Heart left ventricle (tissue), 16 donors: ENCODE measurements around the gene FLT3LG. TPM values are rescaled to one million over a fixed set of nuclear protein-coding genes. Genes with fewer than 3 reads are reported as not detected.

Source experiments
- ATAC-seq, 4 donors: fragments of 200-7000 bp; cut with Tn5 transposase; one replicate each; pipeline ENCODE4 v1.9.1; 2020 to 2022; ENCODE audit warnings: moderate library complexity in 4 of 4, mild to moderate bottlenecking in 3 of 4, moderate number of reproducible peaks in 1 of 4
- DNase-seq, 5 donors: peaks; one replicate each; pipeline ENCODE4 v3.0.0-alpha.2; 2020
- H3K27ac ChIP-seq, 12 donors: fragments of 200-600 bp; sonication (generic) in 4 of 12; one replicate each; pipeline versions ENCODE4 v1.5.0 to v1.8.0; 2016 to 2022; ENCODE audit warnings: mild to moderate bottlenecking in 2 of 12
- H3K27me3 ChIP-seq, 9 donors: fragments of 200-600 bp; sonication (generic) in 2 of 9; one replicate each; pipeline versions ENCODE4 v1.5.1 to v1.8.0; 2016 to 2022; ENCODE audit warnings: mild to moderate bottlenecking in 3 of 9
- H3K36me3 ChIP-seq, 9 donors: fragments of 200-600 bp; sonication (generic) in 2 of 9; one replicate each; pipeline versions ENCODE4 v1.5.0 to v1.8.0; 2018 to 2022; ENCODE audit warnings: mild to moderate bottlenecking in 2 of 9
- H3K4me1 ChIP-seq, 12 donors: fragments of 200-600 bp; sonication (generic) in 4 of 12; one replicate each; pipeline versions ENCODE4 v1.5.0 to v1.8.0; 2016 to 2022; ENCODE audit warnings: mild to moderate bottlenecking in 3 of 12
- H3K4me3 ChIP-seq, 12 donors: fragments of 200-600 bp; sonication (generic) in 4 of 12; one replicate each; pipeline versions ENCODE4 v1.5.0 to v1.8.0; 2017 to 2022; ENCODE audit warnings: mild to moderate bottlenecking in 9 of 12, moderate library complexity in 4 of 12
- H3K9me3 ChIP-seq, 12 donors: fragments of 200-600 bp; sonication (generic) in 4 of 12; one replicate each; pipeline versions ENCODE4 v1.5.0 to v1.8.0; 2016 to 2022; ENCODE audit warnings: mild to moderate bottlenecking in 1 of 12
- POLR2A ChIP-seq, 2 donors: fragments of 450-650 bp; IDR thresholded peaks; one replicate each; pipeline ENCODE4 v1.6.1; 2017; ENCODE audit warnings: antibody characterized with exemption in 2 of 2, mild to moderate bottlenecking in 2 of 2, moderate library complexity in 2 of 2
- WGBS, 4 donors: extraction: QIAGEN DNeasy Blood & Tissue Kit in 2 of 4; methylation state at CpG; one replicate each; pipeline versions ENCODE4 v1.1.5 to v1.1.7; 2013 to 2018; 5-methylcytosine and 5-hydroxymethylcytosine counted together
- intact Hi-C, 10 donors: fragments of 100-400 bp; cut with DNase I; formaldehyde crosslinking; loops; one replicate each; pipeline versions ENCODE4 v1.11.1 to v1.14.2; 2022
- polyA plus RNA-seq, 2 donors: library from polyadenylated mRNA; stranded (reverse); fragments of 200-250 nt; gene quantifications; one replicate each; pipeline ENCODE4 v1.2.3, GENCODE V29; 2013
- total RNA-seq, 9 donors: library from RNA; depleted of rRNA in 2 of 9; stranded (reverse); fragments of >200 nt in 2 of 9; fragmentation: NEBNext Ultra II Directional in 3 of 9; extraction: Animal tissue kit (Norgen Biotek cat#: 25700) in 3 of 9; gene quantifications; one replicate each; pipeline versions ENCODE4 v1.1.0 to v1.2.4, GENCODE V29; 2016 to 2023
- TF ChIP-seq, protein P1 (sequence below), 12 donors: fragments of 200-600 bp; sonication (generic) in 4 of 12; IDR thresholded peaks; one replicate each; pipeline versions ENCODE4 v1.5.0 to v1.8.0; 2018 to 2022; ENCODE audit warnings: antibody characterized with exemption in 12 of 12, mild to moderate bottlenecking in 5 of 12
- donor health status: ischemic (EF 13 %, LVEDD 7.1; RV severe dilation, severe dysfunction).
- donor health status: healthy with polysubstance abuse.
- donor health status: DM: no; HTN: yes; CAD: no.
- donor health status: DM: no; HTN: no; CAD: no.
- donor health status: ischemic (EF 25% LVEDD 6.9; RV normal size, moderate dysfunction).
- donor health status: ischemic (EF 25% LVEDD 5.7; RV mildly dilated, moderate dysfunction).
- donor health status: healthy.
- donor health status: DM: yes; HTN: yes; CAD: no.
- donor health status: ischemic (EF 35%, LVEDD 5.7; RV mildly dilated, moderate dysfunction).
- donor health status: nonischemic (EF 11% LVEDD 7.7; RV severe dilation, severe dysfunction).
- donor health status: DM: yes; HTN: yes; CAD: no.
- donor health status: PGD.
- donor health status: ischemic (EF 29% LVEDD 5.4; RV normal size, mild dysfunction).
- donor health status: nonischemic (EF 23%, LVEDD 6.1; RV moderate dilation, normal function).

Gene FLT3LG
- total and polyA plus RNA-seq, 11 donors: 1.7 to 13.4 (median 2.6) TPM

DNA sequence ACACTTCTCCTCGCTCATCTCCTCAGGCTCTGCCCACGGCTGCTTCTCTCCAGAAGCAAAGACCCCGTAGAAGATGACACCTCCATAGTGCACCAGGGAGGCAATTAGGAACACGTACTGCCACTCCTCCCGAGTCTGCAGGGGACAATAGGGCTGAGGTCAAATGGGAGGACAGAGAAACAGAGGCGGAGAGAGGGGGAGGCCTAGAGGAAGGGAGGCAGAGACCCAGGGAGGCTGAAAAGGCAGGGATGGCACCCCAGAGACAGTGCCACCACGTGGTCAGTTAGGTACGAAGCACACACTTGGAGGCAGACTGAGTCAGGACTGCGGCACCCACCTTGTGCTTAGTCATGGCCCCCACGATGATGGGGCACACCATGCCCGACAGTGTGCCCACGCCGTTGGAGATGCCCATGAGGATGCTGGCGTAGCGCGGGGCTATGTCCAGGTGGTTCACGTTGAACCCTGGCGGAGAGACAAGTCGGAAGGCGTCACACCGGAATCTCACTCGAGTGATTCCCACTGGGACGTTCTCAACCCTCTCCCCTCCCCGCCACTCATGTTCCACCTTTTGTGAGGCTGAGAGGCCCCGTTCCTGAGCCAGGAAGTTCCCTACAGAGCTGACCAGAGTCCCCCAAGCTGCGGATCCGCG, 43.2 kb upstream of the FLT3LG start:
- no peaks in the 10 kb centered on the region for H3K36me3 ChIP-seq
- no peak overlapping the region for H3K4me3 ChIP-seq
- DNase-seq (no peak), ATAC-seq (no peak)
- WGBS, 4 donors: 62 to 73% (median 69%) methylated on average over 27 to 28 of the region's 28 CpGs
- peaks cover 58 to 98% (median 87%) of the 10 kb centered on the region in 9 donors for H3K27me3 ChIP-seq
- intact Hi-C loops: loop anchor here in 1 of 10 donors (5.0 kb wide), 1 partner anchor 34 kb away; no protein-coding TSS in a partner anchor
- TF ChIP-seq POLR2A (IDR thresholded peaks at IDR 0.05): no peak
- TF ChIP-seq, protein P1, sequence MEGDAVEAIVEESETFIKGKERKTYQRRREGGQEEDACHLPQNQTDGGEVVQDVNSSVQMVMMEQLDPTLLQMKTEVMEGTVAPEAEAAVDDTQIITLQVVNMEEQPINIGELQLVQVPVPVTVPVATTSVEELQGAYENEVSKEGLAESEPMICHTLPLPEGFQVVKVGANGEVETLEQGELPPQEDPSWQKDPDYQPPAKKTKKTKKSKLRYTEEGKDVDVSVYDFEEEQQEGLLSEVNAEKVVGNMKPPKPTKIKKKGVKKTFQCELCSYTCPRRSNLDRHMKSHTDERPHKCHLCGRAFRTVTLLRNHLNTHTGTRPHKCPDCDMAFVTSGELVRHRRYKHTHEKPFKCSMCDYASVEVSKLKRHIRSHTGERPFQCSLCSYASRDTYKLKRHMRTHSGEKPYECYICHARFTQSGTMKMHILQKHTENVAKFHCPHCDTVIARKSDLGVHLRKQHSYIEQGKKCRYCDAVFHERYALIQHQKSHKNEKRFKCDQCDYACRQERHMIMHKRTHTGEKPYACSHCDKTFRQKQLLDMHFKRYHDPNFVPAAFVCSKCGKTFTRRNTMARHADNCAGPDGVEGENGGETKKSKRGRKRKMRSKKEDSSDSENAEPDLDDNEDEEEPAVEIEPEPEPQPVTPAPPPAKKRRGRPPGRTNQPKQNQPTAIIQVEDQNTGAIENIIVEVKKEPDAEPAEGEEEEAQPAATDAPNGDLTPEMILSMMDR (IDR thresholded peaks at IDR 0.05): peak in 1 of 12 donors; percentile 10
- H3K4me1 ChIP-seq: peaks cover 0 to 24% (median 6%) of the 10 kb centered on the region in 12 donors
- H3K9me3 ChIP-seq: no peaks in the 10 kb centered on the region
- no peak overlapping the region for H3K27ac ChIP-seq

DNA sequence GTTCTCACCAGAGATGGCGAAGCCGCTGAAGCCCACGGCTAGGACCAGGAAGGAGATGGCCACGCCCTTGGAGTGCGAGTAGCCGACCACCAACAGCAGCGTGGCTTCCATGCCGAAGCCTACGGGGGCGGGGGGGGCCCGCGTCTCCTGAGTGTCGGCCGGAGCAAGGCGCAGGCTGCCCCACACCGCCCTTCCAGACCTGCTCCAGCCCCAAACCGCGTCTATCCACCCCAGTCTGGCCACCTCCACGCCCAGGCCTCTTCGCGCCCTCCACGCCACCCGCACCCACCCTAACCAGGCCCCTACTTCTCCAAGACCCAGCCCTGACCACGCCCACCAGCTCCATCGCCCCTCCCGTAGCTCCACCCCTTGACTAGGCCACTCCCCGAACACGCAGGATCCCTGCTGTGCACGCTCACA, 42.7 kb upstream of the FLT3LG start:
- ATAC-seq: no peak
- DNase-seq: no peak
- no peaks in the 10 kb centered on the region for H3K36me3 ChIP-seq
- H3K4me3 ChIP-seq: no peak overlapping the region
- H3K27ac ChIP-seq: no peak overlapping the region
- H3K27me3 ChIP-seq: peaks cover 57 to 98% (median 87%) of the 10 kb centered on the region in 9 donors
- 46 to 61% (median 55%) methylated on average over 27 to 29 of the region's 29 CpGs for WGBS, 4 donors
- H3K4me1 ChIP-seq: peaks cover 0 to 19% (median 6%) of the 10 kb centered on the region in 12 donors
- intact Hi-C loops: loop anchor here in 1 of 10 donors (5.0 kb wide), 1 partner anchor 34 kb away; no protein-coding TSS in a partner anchor
- H3K9me3 ChIP-seq: no peaks in the 10 kb centered on the region
- no peak for TF ChIP-seq POLR2A (IDR thresholded peaks at IDR 0.05)
- TF ChIP-seq, protein P1 (IDR thresholded peaks at IDR 0.05): no peak

DNA sequence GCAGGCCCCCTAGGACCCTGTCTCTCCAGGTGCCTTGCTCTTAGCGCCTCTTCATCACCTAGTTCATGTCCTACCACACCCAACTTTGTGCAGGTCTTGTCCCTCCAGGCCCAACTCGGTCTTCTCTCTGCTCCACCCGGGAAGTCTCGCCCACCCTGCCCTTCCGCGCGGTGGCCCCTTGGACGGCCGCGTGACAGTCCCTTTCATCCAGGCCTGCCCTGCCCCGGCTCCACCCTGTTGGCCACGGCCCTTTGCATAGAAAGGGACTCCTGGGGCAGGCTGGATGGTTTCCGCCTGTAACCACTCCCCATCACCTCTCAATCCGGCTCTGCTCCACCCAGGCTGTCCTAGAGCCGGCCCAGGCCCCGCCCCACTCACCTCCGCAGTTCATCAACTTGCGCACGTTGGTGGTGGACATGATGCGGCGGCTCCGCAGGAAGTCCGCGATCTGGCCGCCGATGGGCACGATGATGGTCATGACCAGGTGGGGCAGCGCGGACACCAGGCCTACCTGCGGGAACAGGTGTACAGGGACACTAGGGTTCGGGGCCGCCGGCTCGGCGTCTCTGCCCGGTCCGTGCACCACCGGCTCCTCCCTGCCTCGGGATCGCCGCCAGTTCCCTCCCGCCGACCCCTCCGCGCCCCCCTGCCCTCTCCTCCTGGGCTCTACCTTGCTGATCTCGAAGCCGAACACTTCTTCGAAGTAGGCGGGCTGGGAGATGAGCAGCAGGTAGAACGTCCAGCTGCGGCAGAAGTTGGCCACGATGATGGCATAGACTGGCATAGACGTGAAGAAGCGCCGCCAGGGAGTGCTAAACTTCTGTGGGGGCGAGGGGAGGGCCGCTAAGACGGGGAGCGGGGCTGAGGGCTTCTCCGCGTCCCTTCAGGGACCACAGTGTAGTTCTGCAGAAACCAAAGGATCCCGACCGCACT, 41.6 kb upstream of the FLT3LG start:
- Histone ChIP-seq H3K4me3 (no peak overlapping the region), H3K27me3 (peaks cover 49 to 98% (median 87%) of the 10 kb centered on the region in 9 donors), H3K9me3 (no peaks in the 10 kb centered on the region), H3K4me1 (peaks cover 0 to 20% (median 6%) of the 10 kb centered on the region in 12 donors), H3K36me3 (no peaks in the 10 kb centered on the region), H3K27ac (no peak overlapping the region)
- 11 to 22% (median 16%) methylated on average over 49 to 63 of the region's 63 CpGs for WGBS, 4 donors
- DNase-seq: no peak
- TF ChIP-seq, protein P1 (IDR thresholded peaks at IDR 0.05): no peak
- no peak for TF ChIP-seq POLR2A (IDR thresholded peaks at IDR 0.05)
- ATAC-seq: no peak
- intact Hi-C loops: loop anchor here in 1 of 10 donors (5.0 kb wide), 1 partner anchor 35 kb away; no protein-coding TSS in a partner anchor
